ENCODE results near the gene ICE2. TPM values are rescaled to one million over a fixed set of nuclear protein-coding genes. Genes with fewer than 3 reads are reported as not detected.

ICE2 gene
- polyA plus RNA-seq, 3 donors = 10.0 to 27.0 (median 24.8) TPM

DNA sequence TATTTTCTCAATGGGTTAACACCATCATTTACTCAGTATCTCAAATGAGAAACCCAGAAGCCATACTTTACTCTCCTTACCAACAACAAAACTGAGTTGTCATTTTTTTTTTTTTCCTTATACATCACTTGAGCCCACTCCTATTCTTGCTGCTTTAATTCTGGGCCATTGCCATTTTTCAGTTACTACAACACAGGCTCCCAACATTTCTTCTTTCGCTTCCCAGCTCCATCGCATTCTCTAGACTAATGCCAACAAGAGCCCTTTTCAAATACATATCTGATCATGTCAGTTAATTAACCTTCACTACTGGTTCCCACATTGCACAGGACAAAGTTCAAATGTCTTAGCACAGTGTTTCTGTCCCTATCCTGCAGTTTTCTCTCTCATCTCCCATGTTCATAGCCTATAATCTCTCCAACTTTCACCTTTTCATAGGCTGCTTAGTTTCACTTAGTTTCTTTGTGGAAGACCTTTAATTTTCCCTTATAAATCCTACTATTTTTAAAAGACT, 58.7 kb downstream of the ICE2 start:
- H3K27ac Mint-ChIP-seq = no peak overlapping the region
- WGBS (ENCODE audit: insufficient coverage) = 97% methylated on average over 2 of the region's 2 CpGs
- Histone ChIP-seq H3K9me3 (replicated peaks in 1 of 2; ENCODE audit: control insufficient read depth in 1 of 2, insufficient read depth in 1 of 2, low read length in 2 of 2) (no peaks in the 10 kb centered on the region), H3K4me2 (replicated peaks; ENCODE audit: extremely low read depth, low read length, poor library complexity, severe bottlenecking) (no peak overlapping the region), H3K27me3 (ENCODE audit: control insufficient read depth in 2 of 2, insufficient read depth in 2 of 2, low read length in 2 of 2) (no peaks in the 10 kb centered on the region), H4K20me1 (ENCODE audit: insufficient read depth, low read length) (peaks cover 3% of the 10 kb centered on the region), H3K36me3 (replicated peaks in 1 of 2; ENCODE audit: control insufficient read depth in 1 of 2, insufficient read depth in 2 of 2, low read length in 2 of 2) (peaks cover 7 to 12% of the 10 kb centered on the region in 2 donors), H3K9ac (ENCODE audit: insufficient read depth, low read length, poor library complexity, severe bottlenecking) (no peak overlapping the region), H3K4me3 (replicated peaks in 1 of 3; ENCODE audit: low read depth in 2 of 3, low read length in 3 of 3) (no peak overlapping the region), H2AFZ (ENCODE audit: insufficient read depth, low read depth, low read length, poor library complexity, severe bottlenecking) (no peak overlapping the region), H3K27ac (ENCODE audit: low read depth in 1 of 2, low read length in 2 of 2) (no peak overlapping the region), H3K79me2 (ENCODE audit: insufficient read depth, low read length) (no peaks in the 10 kb centered on the region), H3K4me1 (ENCODE audit: control insufficient read depth in 1 of 2, insufficient read depth in 2 of 2, low read length in 2 of 2) (peaks cover 13 to 22% of the 10 kb centered on the region in 2 donors)
- no peaks in the 10 kb centered on the region for H3K9me3 Mint-ChIP-seq
- intact Hi-C loops (cut with micrococcal nuclease) = no loop called here
- DNase-seq = no peak
- H3K4me3 Mint-ChIP-seq = no peak overlapping the region
- H3K4me1 Mint-ChIP-seq = peaks cover 25% of the 10 kb centered on the region
- peaks cover 0 to 1% (median 0%) of the 10 kb centered on the region in 3 donors for H3K27me3 Mint-ChIP-seq (ENCODE audit: low read depth in 3 of 3)
- TF ChIP-seq, protein P1, sequence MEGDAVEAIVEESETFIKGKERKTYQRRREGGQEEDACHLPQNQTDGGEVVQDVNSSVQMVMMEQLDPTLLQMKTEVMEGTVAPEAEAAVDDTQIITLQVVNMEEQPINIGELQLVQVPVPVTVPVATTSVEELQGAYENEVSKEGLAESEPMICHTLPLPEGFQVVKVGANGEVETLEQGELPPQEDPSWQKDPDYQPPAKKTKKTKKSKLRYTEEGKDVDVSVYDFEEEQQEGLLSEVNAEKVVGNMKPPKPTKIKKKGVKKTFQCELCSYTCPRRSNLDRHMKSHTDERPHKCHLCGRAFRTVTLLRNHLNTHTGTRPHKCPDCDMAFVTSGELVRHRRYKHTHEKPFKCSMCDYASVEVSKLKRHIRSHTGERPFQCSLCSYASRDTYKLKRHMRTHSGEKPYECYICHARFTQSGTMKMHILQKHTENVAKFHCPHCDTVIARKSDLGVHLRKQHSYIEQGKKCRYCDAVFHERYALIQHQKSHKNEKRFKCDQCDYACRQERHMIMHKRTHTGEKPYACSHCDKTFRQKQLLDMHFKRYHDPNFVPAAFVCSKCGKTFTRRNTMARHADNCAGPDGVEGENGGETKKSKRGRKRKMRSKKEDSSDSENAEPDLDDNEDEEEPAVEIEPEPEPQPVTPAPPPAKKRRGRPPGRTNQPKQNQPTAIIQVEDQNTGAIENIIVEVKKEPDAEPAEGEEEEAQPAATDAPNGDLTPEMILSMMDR (IDR thresholded peaks at IDR 0.05) = no peak
- H3K36me3 Mint-ChIP-seq = peaks cover 14 to 25% of the 10 kb centered on the region in 2 donors

DNA sequence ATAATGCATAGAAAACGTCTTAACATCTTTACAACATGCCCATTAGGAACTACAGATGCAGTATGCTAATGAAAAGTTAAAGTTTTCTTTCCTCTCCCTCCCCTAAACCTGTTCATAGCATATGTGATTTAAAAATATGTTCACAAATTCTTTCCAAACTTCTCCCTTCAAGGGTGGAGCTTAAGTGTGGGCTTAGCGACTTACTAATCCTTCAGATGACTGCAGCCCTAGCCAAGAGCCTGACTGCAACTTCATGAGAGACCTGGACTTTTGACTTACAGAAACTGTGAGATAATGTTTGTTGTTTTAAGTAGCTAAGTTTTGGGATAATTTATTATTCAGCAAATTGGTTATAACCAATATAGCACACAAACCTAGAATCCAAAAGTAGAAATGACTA, 59.2 kb downstream of the ICE2 start:
- TF ChIP-seq, protein P1 (IDR thresholded peaks at IDR 0.05) = no peak
- intact Hi-C loops (cut with micrococcal nuclease) = no loop called here
- Mint-ChIP-seq H3K27me3 (ENCODE audit: low read depth in 3 of 3) (peaks cover 0 to 1% (median 0%) of the 10 kb centered on the region in 3 donors), H3K36me3 (peaks cover 13 to 24% of the 10 kb centered on the region in 2 donors), H3K9me3 (peaks cover 0 to 2% (median 0%) of the 10 kb centered on the region in 7 donors), H3K4me1 (peaks cover 20% of the 10 kb centered on the region), H3K27ac (peak overlapping the region in 1 of 7 donors; percentile 36), H3K4me3 (no peak overlapping the region)
- Histone ChIP-seq H3K36me3 (replicated peaks in 1 of 2; ENCODE audit: control insufficient read depth in 1 of 2, insufficient read depth in 2 of 2, low read length in 2 of 2) (peaks cover 7 to 11% of the 10 kb centered on the region in 2 donors), H3K27ac (ENCODE audit: low read depth in 1 of 2, low read length in 2 of 2) (no peak overlapping the region), H3K4me3 (replicated peaks in 1 of 3; ENCODE audit: low read depth in 2 of 3, low read length in 3 of 3) (no peak overlapping the region), H3K9me3 (replicated peaks in 1 of 2; ENCODE audit: control insufficient read depth in 1 of 2, insufficient read depth in 1 of 2, low read length in 2 of 2) (no peaks in the 10 kb centered on the region), H3K9ac (ENCODE audit: insufficient read depth, low read length, poor library complexity, severe bottlenecking) (no peak overlapping the region), H3K4me1 (ENCODE audit: control insufficient read depth in 1 of 2, insufficient read depth in 2 of 2, low read length in 2 of 2) (peaks cover 10 to 17% of the 10 kb centered on the region in 2 donors), H3K79me2 (ENCODE audit: insufficient read depth, low read length) (no peaks in the 10 kb centered on the region), H4K20me1 (ENCODE audit: insufficient read depth, low read length) (peaks cover 3% of the 10 kb centered on the region), H3K4me2 (replicated peaks; ENCODE audit: extremely low read depth, low read length, poor library complexity, severe bottlenecking) (no peak overlapping the region), H3K27me3 (ENCODE audit: control insufficient read depth in 2 of 2, insufficient read depth in 2 of 2, low read length in 2 of 2) (no peaks in the 10 kb centered on the region), H2AFZ (ENCODE audit: insufficient read depth, low read depth, low read length, poor library complexity, severe bottlenecking) (no peak overlapping the region)
- WGBS (ENCODE audit: insufficient coverage) = 80% methylated on average over 1 of the region's 2 CpGs
- no peak for DNase-seq
